ENCODE measurements around the gene SYT5.

DNA sequence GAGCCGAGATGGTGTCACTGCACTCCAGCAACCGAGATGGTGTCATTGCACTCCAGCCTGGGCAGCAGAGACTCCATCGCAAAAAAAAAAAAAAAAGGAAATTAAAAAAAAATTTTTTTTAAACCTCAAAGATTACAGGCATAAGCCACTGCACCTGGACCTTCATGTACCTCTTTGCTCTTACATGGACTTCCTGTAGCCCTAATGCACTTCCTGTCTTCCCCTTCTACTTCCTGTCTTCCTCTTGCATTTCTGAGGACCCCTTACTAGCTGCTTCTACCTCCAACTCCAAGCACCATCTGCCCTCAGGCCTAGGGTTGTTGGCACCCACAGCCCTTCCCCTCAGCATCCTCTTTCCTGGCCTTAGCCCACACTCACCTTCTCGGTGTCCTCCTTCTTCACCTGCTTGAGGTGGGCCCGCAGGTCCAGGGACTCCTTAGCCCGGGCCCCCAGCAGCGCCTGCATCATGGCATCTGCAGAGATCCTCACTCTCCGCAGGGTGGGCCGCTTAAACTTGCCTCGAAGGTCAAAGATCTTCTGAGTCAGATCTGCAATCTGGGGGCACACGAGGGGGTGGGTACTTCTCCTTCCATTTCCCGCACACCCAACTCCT is 26.3 kb downstream of the SYT5 start:
- no peak for TF ChIP-seq BHLHE40 (IDR thresholded peaks at IDR 0.05; ENCODE audit: borderline replicate concordance in 1 of 2, low read depth in 2 of 2, low read length in 1 of 2)
- no peak for TF ChIP-seq NFYB (IDR thresholded peaks at IDR 0.05; ENCODE audit: insufficient read depth, low read depth, low read length)
- TF ChIP-seq BRCA1 (IDR thresholded peaks at IDR 0.05; ENCODE audit: low read depth, low read length) = no peak
- no peak for TF ChIP-seq POLR2A (IDR thresholded peaks at IDR 0.05; ENCODE audit: low read depth, low read length)
- TF ChIP-seq, protein P1, sequence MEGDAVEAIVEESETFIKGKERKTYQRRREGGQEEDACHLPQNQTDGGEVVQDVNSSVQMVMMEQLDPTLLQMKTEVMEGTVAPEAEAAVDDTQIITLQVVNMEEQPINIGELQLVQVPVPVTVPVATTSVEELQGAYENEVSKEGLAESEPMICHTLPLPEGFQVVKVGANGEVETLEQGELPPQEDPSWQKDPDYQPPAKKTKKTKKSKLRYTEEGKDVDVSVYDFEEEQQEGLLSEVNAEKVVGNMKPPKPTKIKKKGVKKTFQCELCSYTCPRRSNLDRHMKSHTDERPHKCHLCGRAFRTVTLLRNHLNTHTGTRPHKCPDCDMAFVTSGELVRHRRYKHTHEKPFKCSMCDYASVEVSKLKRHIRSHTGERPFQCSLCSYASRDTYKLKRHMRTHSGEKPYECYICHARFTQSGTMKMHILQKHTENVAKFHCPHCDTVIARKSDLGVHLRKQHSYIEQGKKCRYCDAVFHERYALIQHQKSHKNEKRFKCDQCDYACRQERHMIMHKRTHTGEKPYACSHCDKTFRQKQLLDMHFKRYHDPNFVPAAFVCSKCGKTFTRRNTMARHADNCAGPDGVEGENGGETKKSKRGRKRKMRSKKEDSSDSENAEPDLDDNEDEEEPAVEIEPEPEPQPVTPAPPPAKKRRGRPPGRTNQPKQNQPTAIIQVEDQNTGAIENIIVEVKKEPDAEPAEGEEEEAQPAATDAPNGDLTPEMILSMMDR (IDR thresholded peaks at IDR 0.05 in 2 of 3, conservative IDR thresholded peaks at IDR 0.05 in 1 of 3; ENCODE audit: control insufficient read depth in 2 of 3, extremely low read depth in 1 of 3, insufficient read depth in 1 of 3, low read depth in 3 of 3, low read length in 3 of 3) = no peak
- no peak for TF ChIP-seq IKZF2 (IDR thresholded peaks at IDR 0.05)
- TF ChIP-seq ESRRA (IDR thresholded peaks at IDR 0.05; ENCODE audit: low read length) = no peak
- no peak for TF ChIP-seq EP300 (IDR thresholded peaks at IDR 0.05; ENCODE audit: borderline replicate concordance in 1 of 2, control insufficient read depth in 1 of 2, low read depth in 2 of 2, low read length in 2 of 2)
- no peak for TF ChIP-seq ZBED1 (IDR thresholded peaks at IDR 0.05; ENCODE audit: borderline replicate concordance)
- TF ChIP-seq, protein P2, sequence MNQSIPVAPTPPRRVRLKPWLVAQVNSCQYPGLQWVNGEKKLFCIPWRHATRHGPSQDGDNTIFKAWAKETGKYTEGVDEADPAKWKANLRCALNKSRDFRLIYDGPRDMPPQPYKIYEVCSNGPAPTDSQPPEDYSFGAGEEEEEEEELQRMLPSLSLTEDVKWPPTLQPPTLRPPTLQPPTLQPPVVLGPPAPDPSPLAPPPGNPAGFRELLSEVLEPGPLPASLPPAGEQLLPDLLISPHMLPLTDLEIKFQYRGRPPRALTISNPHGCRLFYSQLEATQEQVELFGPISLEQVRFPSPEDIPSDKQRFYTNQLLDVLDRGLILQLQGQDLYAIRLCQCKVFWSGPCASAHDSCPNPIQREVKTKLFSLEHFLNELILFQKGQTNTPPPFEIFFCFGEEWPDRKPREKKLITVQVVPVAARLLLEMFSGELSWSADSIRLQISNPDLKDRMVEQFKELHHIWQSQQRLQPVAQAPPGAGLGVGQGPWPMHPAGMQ (IDR thresholded peaks at IDR 0.05; ENCODE audit: borderline replicate concordance) = no peak
- TF ChIP-seq, protein P3, sequence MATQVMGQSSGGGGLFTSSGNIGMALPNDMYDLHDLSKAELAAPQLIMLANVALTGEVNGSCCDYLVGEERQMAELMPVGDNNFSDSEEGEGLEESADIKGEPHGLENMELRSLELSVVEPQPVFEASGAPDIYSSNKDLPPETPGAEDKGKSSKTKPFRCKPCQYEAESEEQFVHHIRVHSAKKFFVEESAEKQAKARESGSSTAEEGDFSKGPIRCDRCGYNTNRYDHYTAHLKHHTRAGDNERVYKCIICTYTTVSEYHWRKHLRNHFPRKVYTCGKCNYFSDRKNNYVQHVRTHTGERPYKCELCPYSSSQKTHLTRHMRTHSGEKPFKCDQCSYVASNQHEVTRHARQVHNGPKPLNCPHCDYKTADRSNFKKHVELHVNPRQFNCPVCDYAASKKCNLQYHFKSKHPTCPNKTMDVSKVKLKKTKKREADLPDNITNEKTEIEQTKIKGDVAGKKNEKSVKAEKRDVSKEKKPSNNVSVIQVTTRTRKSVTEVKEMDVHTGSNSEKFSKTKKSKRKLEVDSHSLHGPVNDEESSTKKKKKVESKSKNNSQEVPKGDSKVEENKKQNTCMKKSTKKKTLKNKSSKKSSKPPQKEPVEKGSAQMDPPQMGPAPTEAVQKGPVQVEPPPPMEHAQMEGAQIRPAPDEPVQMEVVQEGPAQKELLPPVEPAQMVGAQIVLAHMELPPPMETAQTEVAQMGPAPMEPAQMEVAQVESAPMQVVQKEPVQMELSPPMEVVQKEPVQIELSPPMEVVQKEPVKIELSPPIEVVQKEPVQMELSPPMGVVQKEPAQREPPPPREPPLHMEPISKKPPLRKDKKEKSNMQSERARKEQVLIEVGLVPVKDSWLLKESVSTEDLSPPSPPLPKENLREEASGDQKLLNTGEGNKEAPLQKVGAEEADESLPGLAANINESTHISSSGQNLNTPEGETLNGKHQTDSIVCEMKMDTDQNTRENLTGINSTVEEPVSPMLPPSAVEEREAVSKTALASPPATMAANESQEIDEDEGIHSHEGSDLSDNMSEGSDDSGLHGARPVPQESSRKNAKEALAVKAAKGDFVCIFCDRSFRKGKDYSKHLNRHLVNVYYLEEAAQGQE (IDR thresholded peaks at IDR 0.05; ENCODE audit: low read depth, low read length) = no peak
- TF ChIP-seq, protein P4, sequence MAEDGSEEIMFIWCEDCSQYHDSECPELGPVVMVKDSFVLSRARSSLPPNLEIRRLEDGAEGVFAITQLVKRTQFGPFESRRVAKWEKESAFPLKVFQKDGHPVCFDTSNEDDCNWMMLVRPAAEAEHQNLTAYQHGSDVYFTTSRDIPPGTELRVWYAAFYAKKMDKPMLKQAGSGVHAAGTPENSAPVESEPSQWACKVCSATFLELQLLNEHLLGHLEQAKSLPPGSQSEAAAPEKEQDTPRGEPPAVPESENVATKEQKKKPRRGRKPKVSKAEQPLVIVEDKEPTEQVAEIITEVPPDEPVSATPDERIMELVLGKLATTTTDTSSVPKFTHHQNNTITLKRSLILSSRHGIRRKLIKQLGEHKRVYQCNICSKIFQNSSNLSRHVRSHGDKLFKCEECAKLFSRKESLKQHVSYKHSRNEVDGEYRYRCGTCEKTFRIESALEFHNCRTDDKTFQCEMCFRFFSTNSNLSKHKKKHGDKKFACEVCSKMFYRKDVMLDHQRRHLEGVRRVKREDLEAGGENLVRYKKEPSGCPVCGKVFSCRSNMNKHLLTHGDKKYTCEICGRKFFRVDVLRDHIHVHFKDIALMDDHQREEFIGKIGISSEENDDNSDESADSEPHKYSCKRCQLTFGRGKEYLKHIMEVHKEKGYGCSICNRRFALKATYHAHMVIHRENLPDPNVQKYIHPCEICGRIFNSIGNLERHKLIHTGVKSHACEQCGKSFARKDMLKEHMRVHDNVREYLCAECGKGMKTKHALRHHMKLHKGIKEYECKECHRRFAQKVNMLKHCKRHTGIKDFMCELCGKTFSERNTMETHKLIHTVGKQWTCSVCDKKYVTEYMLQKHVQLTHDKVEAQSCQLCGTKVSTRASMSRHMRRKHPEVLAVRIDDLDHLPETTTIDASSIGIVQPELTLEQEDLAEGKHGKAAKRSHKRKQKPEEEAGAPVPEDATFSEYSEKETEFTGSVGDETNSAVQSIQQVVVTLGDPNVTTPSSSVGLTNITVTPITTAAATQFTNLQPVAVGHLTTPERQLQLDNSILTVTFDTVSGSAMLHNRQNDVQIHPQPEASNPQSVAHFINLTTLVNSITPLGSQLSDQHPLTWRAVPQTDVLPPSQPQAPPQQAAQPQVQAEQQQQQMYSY (CRISPR knock-in tag; IDR thresholded peaks at IDR 0.05) = no peak
- TF ChIP-seq MYC (IDR thresholded peaks at IDR 0.05; ENCODE audit: insufficient read depth, insufficient read length, insufficient replicate concordance, low read length, severe bottlenecking) = no peak
